HFF-Myc (cell line): ENCODE results near the gene DKK2.

Experiments used
- DNase-seq: peaks from one replicate; pipeline ENCODE4 v3.0.0-alpha.2; 2011; ENCODE audit warnings: low read depth; ENCODE audit errors: extremely low read depth
- H3K4me3 ChIP-seq: replicated peaks from 2 replicates; pipeline ENCODE4 v1.5.1; 2011; ENCODE audit warnings: low read depth, mild to moderate bottlenecking, control low read depth, low read length
- TF ChIP-seq, protein P1 (sequence below): IDR thresholded peaks from 2 replicates; pipeline ENCODE4 v1.5.1; 2012; ENCODE audit warnings: mild to moderate bottlenecking, low read depth, low read length, control low read depth; ENCODE audit errors: missing control alignments

The DKK2 gene

DNA sequence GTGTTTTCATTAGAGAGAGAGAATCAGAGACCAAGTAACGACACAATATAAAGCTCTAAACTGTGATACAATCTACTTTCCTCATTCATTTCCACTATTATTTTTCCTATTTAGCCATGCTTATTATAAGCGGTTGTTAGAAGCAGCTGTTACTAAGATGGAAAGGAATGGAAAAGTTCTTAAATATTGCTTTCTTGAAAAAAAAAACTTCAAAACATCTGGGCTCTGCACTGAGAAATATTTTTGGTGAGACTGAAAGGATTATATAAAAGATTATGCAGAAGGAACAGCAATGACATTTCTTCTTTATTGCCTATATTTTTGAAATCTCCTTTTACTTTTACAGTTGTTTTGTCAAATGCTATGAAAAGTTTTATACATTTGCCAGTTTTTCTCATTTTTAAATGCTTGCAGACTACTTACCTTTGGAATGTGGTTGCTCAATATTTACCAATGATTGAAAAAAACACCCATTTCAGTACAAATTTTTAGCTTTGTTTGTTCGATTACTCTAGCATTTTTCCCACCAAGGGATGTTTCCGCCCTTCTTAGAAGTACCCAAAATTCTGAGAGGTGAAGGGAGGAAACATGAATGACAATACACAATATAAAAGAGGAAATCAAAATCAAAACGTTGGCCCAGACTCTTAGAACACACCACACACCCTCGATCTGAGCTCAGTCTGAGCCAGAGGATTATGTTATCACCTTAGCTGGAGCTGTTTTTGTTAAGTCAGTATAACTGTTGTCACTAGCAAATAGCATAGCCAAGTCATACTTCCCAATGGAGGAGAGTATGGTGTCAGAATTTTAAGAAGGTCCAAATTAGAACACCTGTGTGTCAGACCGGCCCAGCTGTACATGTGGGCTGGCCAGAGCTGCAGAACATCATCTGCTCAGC is 18.4 kb downstream of the DKK2 start:
- no peak for DNase-seq
- TF ChIP-seq, protein P1, sequence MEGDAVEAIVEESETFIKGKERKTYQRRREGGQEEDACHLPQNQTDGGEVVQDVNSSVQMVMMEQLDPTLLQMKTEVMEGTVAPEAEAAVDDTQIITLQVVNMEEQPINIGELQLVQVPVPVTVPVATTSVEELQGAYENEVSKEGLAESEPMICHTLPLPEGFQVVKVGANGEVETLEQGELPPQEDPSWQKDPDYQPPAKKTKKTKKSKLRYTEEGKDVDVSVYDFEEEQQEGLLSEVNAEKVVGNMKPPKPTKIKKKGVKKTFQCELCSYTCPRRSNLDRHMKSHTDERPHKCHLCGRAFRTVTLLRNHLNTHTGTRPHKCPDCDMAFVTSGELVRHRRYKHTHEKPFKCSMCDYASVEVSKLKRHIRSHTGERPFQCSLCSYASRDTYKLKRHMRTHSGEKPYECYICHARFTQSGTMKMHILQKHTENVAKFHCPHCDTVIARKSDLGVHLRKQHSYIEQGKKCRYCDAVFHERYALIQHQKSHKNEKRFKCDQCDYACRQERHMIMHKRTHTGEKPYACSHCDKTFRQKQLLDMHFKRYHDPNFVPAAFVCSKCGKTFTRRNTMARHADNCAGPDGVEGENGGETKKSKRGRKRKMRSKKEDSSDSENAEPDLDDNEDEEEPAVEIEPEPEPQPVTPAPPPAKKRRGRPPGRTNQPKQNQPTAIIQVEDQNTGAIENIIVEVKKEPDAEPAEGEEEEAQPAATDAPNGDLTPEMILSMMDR = no peak
- no peak overlapping the region for H3K4me3 ChIP-seq

DNA sequence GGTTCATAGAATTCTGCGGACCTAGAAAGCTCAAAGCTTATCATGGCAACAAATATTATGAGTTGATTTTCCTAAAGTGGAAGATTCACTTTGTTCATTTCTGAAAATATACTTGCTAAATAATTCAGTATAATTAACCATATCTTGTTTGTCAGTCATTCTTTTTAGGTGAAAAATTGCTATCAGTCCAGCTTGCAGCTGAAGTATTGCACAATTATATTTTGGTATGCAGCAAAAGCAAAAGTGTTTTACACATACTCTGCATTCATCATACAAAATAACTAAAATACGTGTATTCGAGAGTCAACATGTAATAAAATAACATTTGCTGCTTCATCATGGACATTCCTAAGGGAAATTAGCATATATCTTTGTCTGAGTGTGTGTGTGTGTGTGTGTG is 24.8 kb downstream of the DKK2 start:
- DNase-seq = no peak

DNA sequence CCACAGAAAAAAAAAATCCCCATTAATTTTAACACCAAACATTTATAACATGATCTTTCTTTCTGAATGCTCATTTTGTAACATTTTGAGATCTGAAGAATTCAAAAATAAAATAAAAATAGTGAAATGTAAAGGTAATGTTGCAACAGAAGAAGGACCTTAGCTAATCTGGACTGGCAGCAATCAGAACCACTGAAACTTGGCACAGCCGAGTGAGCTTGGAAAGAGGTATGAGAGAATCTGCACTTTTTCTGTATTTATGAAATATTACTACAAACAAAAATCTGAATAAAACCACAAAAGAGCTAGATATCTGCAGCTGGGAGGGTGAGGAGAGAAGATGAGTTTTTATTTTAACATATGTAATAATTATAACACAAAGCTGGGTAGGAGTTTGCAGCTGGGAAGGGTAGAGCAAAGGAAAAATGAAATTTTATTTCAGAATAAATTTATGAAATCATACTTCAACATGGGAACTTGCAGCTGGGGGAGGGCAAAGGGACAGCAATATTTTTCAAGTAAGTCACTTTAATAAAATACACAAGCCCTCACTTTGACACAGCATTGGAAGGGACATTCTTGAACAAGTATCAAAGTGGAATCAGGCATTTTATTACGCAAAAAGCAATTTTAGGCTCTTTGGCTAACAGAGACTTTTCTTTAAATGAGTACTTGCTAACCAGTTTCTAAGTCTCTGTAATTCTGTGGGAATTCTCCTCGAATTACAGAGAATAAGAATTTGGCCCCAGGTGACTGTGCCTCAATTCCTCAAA is 26.7 kb downstream of the DKK2 start:
- TF ChIP-seq, protein P1 = no peak
- no peak overlapping the region for H3K4me3 ChIP-seq

More for the DNA sequence above, 24.8 kb downstream of the DKK2 start:
- TF ChIP-seq, protein P1 = no peak
- H3K4me3 ChIP-seq = no peak overlapping the region

DNA sequence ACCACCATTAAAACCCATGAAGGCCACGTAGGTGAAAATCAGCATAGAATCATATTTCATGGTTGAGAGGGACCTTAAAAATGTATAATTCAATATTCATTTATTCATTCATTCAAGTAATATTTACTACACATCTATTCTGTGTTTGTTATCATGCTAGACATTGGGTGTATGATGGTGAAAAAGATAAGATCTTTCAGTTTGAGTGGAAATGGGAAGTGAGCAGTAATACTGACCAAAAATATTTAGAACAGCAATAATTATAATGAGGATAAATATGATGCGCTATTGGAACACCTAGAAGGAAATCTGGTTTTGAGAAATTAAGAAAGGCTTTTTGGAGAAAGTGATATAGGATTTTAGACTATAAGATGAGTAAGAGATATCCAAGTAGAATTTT is 28.0 kb downstream of the DKK2 start:
- no peak overlapping the region for H3K4me3 ChIP-seq
- no peak for DNase-seq
- TF ChIP-seq, protein P1 = no peak

More for the DNA sequence above, 26.7 kb downstream of the DKK2 start:
- no peak for DNase-seq

DNA sequence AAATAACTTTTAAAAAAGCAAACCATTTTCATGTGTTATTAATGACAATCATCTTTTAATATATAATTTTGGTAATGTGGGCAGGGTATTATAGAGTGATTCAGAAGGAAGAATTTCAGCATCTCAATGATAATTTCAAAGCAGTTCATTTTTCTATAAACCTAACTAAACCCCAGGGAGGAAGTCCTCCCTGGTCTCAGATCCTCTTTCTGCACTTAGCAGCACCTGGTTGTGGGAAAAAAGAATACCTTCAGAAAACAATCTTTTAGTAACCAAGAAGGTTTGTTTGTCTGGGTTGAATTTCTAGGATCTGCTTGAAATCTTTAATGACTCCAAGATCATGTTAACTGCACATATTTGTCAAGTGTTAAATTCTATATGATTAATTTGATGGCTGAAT is 29.9 kb downstream of the DKK2 start:
- H3K4me3 ChIP-seq = no peak overlapping the region
- TF ChIP-seq, protein P1 = no peak
- DNase-seq = no peak

DNA sequence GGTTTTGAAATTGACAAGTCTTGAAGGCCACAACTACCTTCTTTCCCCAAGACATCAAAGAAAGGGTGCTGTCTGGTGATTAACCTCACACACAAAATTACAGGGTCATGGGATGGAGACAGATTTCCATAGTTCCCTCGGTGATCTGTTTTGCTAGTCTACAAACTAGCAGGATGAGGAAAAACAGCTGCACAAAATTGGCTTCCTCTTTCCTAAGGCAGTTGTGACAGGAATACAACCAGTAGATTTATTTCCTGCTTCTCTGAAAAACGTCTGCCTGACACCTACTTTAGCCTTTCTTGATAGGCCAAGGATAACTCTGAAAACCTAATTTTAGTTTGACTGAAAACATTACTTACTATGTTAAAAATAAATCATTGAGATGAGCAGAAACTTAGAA is 39.6 kb downstream of the DKK2 start:
- DNase-seq = no peak
- TF ChIP-seq, protein P1 = no peak
- no peak overlapping the region for H3K4me3 ChIP-seq
